ENCODE measurements around the gene CLPTM1L.
"Not testable (repeated sequence)": the region's sequence is repeated elsewhere in the genome, so short reads cannot be mapped to it uniquely, and the experiment has no call there.

Gene CLPTM1L

GRCh38 chr5:1378096-1378495 is 33.2 kb upstream of the CLPTM1L start:
- Histone ChIP-seq H3K4me1 (ENCODE audit: control insufficient read depth in 1 of 2, insufficient read depth in 2 of 2, low read length in 2 of 2) (peaks cover 0 to 8% of the 10 kb centered on the region in 2 donors), H3K27me3 (ENCODE audit: low read depth, low read length) (no peaks in the 10 kb centered on the region), H3K27ac (ENCODE audit: low read length) (no peak overlapping the region), H3K4me3 (ENCODE audit: low read depth in 1 of 2, low read length in 2 of 2) (no peak overlapping the region), H3K9me3 (ENCODE audit: control insufficient read depth in 1 of 2, low read length in 2 of 2) (no peaks in the 10 kb centered on the region), H3K36me3 (ENCODE audit: control insufficient read depth in 1 of 2, insufficient read depth in 2 of 2, low read length in 2 of 2) (no peaks in the 10 kb centered on the region)

DNA sequence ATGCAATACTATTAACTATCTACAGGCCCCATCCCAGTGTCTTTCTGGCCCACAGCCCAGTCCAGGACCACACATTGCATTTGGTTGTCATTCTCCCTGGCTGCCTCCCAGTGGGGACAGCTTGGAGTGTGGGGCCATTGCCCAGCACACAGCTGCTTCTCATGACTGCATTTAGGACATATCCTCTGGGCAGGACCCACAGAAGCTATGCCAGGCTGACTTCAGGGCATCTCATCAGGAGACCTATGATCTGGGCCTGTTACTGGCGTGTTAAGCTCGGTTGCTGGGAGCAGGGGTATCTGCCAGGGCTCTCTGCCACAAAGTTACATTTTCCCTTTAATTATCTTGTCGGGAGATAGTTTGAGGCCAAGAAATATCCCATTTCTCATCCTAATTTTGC is 32.1 kb upstream of the CLPTM1L start:
- Histone ChIP-seq H3K36me3 (ENCODE audit: control insufficient read depth in 1 of 2, insufficient read depth in 2 of 2, low read length in 2 of 2) (no peaks in the 10 kb centered on the region), H3K27me3 (ENCODE audit: low read depth, low read length) (no peaks in the 10 kb centered on the region), H3K9me3 (ENCODE audit: control insufficient read depth in 1 of 2, low read length in 2 of 2) (no peaks in the 10 kb centered on the region), H3K4me3 (ENCODE audit: low read depth in 1 of 2, low read length in 2 of 2) (no peak overlapping the region), H3K4me1 (ENCODE audit: control insufficient read depth in 1 of 2, insufficient read depth in 2 of 2, low read length in 2 of 2) (peaks cover 0 to 8% of the 10 kb centered on the region in 2 donors), H3K27ac (ENCODE audit: low read length) (no peak overlapping the region)

GRCh38 chr5:1375871-1376810 is 31.2 kb upstream of the CLPTM1L start:
- no peak overlapping the region for H3K4me3 ChIP-seq (ENCODE audit: low read depth in 1 of 2, low read length in 2 of 2)
- H3K36me3 ChIP-seq (ENCODE audit: control insufficient read depth in 1 of 2, insufficient read depth in 2 of 2, low read length in 2 of 2): no peaks in the 10 kb centered on the region
- no peaks in the 10 kb centered on the region for H3K9me3 ChIP-seq (ENCODE audit: control insufficient read depth in 1 of 2, low read length in 2 of 2)
- H3K4me1 ChIP-seq (ENCODE audit: control insufficient read depth in 1 of 2, insufficient read depth in 2 of 2, low read length in 2 of 2): peaks cover 0 to 8% of the 10 kb centered on the region in 2 donors
- no peaks in the 10 kb centered on the region for H3K27me3 ChIP-seq (ENCODE audit: low read depth, low read length)
- no peak overlapping the region for H3K27ac ChIP-seq (ENCODE audit: low read length)

DNA sequence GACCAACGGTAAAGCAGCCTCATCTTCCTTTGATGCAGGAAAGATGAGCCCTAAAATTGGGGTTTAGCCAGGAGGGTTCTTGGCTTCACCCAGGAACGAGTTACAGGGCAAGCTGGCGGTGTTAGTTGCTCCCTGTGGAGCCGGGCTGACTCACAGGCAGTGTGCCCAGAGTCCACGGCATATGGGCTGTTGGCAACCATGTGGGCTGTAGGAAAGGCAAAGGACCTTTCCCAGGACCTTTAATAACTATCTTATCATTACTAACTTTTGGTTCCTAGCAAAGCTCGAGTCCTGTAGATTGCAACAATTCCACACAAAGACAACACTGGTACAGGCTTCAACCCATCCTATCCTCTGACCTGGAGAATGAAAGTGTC is 29.8 kb upstream of the CLPTM1L start:
- Histone ChIP-seq H3K27ac (ENCODE audit: low read length) (no peak overlapping the region), H3K4me1 (ENCODE audit: control insufficient read depth in 1 of 2, insufficient read depth in 2 of 2, low read length in 2 of 2) (no peaks in the 10 kb centered on the region), H3K27me3 (ENCODE audit: low read depth, low read length) (no peaks in the 10 kb centered on the region), H3K4me3 (ENCODE audit: low read depth in 1 of 2, low read length in 2 of 2) (no peak overlapping the region), H3K36me3 (ENCODE audit: control insufficient read depth in 1 of 2, insufficient read depth in 2 of 2, low read length in 2 of 2) (no peaks in the 10 kb centered on the region), H3K9me3 (ENCODE audit: control insufficient read depth in 1 of 2, low read length in 2 of 2) (no peaks in the 10 kb centered on the region)

GRCh38 chr5:1374030-1374678 is 29.3 kb upstream of the CLPTM1L start:
- Histone ChIP-seq H3K36me3 (ENCODE audit: control insufficient read depth in 1 of 2, insufficient read depth in 2 of 2, low read length in 2 of 2) (no peaks in the 10 kb centered on the region), H3K9me3 (ENCODE audit: control insufficient read depth in 1 of 2, low read length in 2 of 2) (no peaks in the 10 kb centered on the region), H3K4me3 (ENCODE audit: low read depth in 1 of 2, low read length in 2 of 2) (no peak overlapping the region), H3K27ac (ENCODE audit: low read length) (no peak overlapping the region), H3K27me3 (ENCODE audit: low read depth, low read length) (no peaks in the 10 kb centered on the region), H3K4me1 (ENCODE audit: control insufficient read depth in 1 of 2, insufficient read depth in 2 of 2, low read length in 2 of 2) (no peaks in the 10 kb centered on the region)

DNA sequence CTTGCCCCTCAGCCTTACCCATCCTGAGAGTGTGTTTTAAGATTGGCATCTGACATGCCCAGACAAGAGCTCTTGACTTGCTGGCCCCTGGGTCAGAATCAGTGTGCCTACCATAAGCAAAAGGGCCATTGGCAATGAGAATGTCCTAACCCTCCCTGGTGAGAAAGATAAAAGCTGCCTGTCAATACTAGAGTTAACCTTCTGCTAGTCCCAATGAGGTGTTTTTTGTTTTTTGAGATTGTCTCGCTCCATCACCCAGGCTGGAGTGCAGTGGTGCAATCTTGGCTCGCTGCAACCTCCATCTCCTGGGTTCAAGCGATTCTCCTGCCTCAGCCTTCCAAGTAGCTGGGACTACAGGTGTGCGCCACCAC is 27.1 kb upstream of the CLPTM1L start:
- not testable (repeated sequence) for H3K36me3 ChIP-seq (ENCODE audit: control insufficient read depth in 1 of 2, insufficient read depth in 2 of 2, low read length in 2 of 2); H3K4me1 ChIP-seq (ENCODE audit: control insufficient read depth in 1 of 2, insufficient read depth in 2 of 2, low read length in 2 of 2); H3K27me3 ChIP-seq (ENCODE audit: low read depth, low read length); H3K9me3 ChIP-seq (ENCODE audit: control insufficient read depth in 1 of 2, low read length in 2 of 2); H3K27ac ChIP-seq (ENCODE audit: low read length); H3K4me3 ChIP-seq (ENCODE audit: low read depth in 1 of 2, low read length in 2 of 2)

GRCh38 chr5:1371218-1371971 is 26.5 kb upstream of the CLPTM1L start:
- H3K4me1 ChIP-seq (ENCODE audit: control insufficient read depth in 1 of 2, insufficient read depth in 2 of 2, low read length in 2 of 2): no peaks in the 10 kb centered on the region
- H3K27me3 ChIP-seq (ENCODE audit: low read depth, low read length): no peaks in the 10 kb centered on the region
- no peak overlapping the region for H3K27ac ChIP-seq (ENCODE audit: low read length)
- H3K36me3 ChIP-seq (ENCODE audit: control insufficient read depth in 1 of 2, insufficient read depth in 2 of 2, low read length in 2 of 2): no peaks in the 10 kb centered on the region
- no peaks in the 10 kb centered on the region for H3K9me3 ChIP-seq (ENCODE audit: control insufficient read depth in 1 of 2, low read length in 2 of 2)
- no peak overlapping the region for H3K4me3 ChIP-seq (ENCODE audit: low read depth in 1 of 2, low read length in 2 of 2)

DNA sequence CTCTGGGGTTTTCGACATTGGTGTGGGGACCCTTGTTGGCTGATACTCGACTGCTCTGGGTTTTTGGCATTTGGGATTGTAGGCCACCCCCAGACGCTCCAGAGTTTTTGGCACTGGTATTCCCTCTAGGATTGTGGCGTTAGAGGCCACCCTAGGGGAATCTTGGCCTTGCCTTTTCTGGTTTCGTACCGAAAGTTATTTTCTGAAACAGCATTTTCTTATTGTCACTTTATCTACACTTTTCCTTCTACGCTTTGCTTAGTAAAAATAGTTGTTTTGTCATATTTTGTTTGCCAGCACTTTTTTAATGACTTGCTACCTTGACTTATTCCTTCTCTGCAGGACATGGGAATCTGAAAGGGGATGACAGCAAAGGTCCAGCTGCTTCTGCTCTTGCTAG is 25.1 kb upstream of the CLPTM1L start:
- Histone ChIP-seq H3K27me3 (ENCODE audit: low read depth, low read length) (no peaks in the 10 kb centered on the region), H3K4me3 (ENCODE audit: low read depth in 1 of 2, low read length in 2 of 2) (no peak overlapping the region), H3K27ac (ENCODE audit: low read length) (no peak overlapping the region), H3K36me3 (ENCODE audit: control insufficient read depth in 1 of 2, insufficient read depth in 2 of 2, low read length in 2 of 2) (no peaks in the 10 kb centered on the region), H3K4me1 (ENCODE audit: control insufficient read depth in 1 of 2, insufficient read depth in 2 of 2, low read length in 2 of 2) (no peaks in the 10 kb centered on the region), H3K9me3 (ENCODE audit: control insufficient read depth in 1 of 2, low read length in 2 of 2) (no peaks in the 10 kb centered on the region)

GRCh38 chr5:1368756-1369155 is 23.9 kb upstream of the CLPTM1L start:
- no peaks in the 10 kb centered on the region for H3K4me1 ChIP-seq (ENCODE audit: control insufficient read depth in 1 of 2, insufficient read depth in 2 of 2, low read length in 2 of 2)
- H3K4me3 ChIP-seq (ENCODE audit: low read depth in 1 of 2, low read length in 2 of 2): no peak overlapping the region
- H3K9me3 ChIP-seq (ENCODE audit: control insufficient read depth in 1 of 2, low read length in 2 of 2): no peaks in the 10 kb centered on the region
- no peak overlapping the region for H3K27ac ChIP-seq (ENCODE audit: low read length)
- H3K27me3 ChIP-seq (ENCODE audit: low read depth, low read length): no peaks in the 10 kb centered on the region
- no peaks in the 10 kb centered on the region for H3K36me3 ChIP-seq (ENCODE audit: control insufficient read depth in 1 of 2, insufficient read depth in 2 of 2, low read length in 2 of 2)

GRCh38 chr5:1368236-1368635 is 23.3 kb upstream of the CLPTM1L start:
- no peak overlapping the region for H3K27ac ChIP-seq (ENCODE audit: low read length)
- no peaks in the 10 kb centered on the region for H3K27me3 ChIP-seq (ENCODE audit: low read depth, low read length)
- H3K4me1 ChIP-seq (ENCODE audit: control insufficient read depth in 1 of 2, insufficient read depth in 2 of 2, low read length in 2 of 2): no peaks in the 10 kb centered on the region
- H3K36me3 ChIP-seq (ENCODE audit: control insufficient read depth in 1 of 2, insufficient read depth in 2 of 2, low read length in 2 of 2): no peaks in the 10 kb centered on the region
- H3K9me3 ChIP-seq (ENCODE audit: control insufficient read depth in 1 of 2, low read length in 2 of 2): no peaks in the 10 kb centered on the region
- no peak overlapping the region for H3K4me3 ChIP-seq (ENCODE audit: low read depth in 1 of 2, low read length in 2 of 2)

DNA sequence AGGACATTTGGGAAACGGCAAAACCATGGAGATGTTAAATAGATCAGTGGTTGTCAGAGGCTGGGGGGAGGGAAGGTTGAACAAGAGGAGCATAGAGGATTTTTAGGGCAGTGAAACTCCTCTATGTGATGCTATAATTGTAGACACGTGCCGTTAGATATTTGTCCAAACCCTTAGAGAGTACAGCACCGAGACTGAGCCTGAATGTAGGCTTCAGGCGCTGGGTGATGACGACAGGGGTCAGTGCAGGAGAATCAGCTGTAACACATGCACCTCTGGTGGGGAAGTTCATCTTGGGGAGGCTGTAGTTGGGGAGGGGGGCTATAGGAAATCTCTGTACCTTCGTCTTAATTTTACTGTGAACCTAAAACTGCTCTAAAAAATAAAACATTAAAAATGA is 22.2 kb upstream of the CLPTM1L start:
- Histone ChIP-seq H3K27me3 (ENCODE audit: low read depth, low read length) (no peaks in the 10 kb centered on the region), H3K4me1 (ENCODE audit: control insufficient read depth in 1 of 2, insufficient read depth in 2 of 2, low read length in 2 of 2) (no peaks in the 10 kb centered on the region), H3K36me3 (ENCODE audit: control insufficient read depth in 1 of 2, insufficient read depth in 2 of 2, low read length in 2 of 2) (no peaks in the 10 kb centered on the region), H3K9me3 (ENCODE audit: control insufficient read depth in 1 of 2, low read length in 2 of 2) (no peaks in the 10 kb centered on the region), H3K27ac (ENCODE audit: low read length) (no peak overlapping the region), H3K4me3 (ENCODE audit: low read depth in 1 of 2, low read length in 2 of 2) (no peak overlapping the region)

Data from muscle layer of duodenum (tissue), 2 donors.